NCI-H1417 (cell line): ENCODE measurements around the gene HRAS.

Experiments
- DNase-seq, 3 experiments: peaks; one replicate each; lab custom pipeline; 2025; lab: John Stamatoyannopoulos, UW

HRAS gene

DNA sequence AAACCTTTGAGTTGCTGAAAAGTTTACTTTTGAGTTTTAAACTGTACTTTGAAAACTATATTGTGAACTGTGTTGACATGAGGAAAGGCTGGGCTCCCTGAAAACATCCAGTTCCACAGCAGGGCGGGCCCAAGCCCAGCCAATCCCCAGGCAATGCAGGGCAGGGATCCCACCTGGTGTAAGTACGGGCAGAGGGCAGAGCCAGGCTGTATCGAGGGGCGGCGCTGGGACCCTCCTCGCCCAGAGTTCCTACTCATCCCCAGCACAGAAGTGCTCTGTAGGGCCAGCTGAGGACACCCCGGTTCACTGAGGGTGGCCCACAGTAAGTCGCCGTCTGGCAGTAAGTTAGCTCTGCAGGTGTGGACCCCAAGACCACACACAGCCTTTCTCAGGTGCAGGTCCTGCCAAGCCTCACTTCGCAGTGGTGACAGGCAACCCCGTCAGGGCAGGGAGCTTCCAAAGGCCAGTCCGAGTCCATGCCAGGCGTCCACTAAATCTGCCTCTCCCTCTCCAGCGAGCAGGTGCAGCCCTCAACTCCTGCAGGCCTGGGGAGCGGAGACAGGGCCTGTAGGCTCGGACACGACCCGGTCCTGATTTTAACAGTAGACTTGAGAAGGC, 31.7 kb upstream of the HRAS start:
- DNase-seq: no peak

DNA sequence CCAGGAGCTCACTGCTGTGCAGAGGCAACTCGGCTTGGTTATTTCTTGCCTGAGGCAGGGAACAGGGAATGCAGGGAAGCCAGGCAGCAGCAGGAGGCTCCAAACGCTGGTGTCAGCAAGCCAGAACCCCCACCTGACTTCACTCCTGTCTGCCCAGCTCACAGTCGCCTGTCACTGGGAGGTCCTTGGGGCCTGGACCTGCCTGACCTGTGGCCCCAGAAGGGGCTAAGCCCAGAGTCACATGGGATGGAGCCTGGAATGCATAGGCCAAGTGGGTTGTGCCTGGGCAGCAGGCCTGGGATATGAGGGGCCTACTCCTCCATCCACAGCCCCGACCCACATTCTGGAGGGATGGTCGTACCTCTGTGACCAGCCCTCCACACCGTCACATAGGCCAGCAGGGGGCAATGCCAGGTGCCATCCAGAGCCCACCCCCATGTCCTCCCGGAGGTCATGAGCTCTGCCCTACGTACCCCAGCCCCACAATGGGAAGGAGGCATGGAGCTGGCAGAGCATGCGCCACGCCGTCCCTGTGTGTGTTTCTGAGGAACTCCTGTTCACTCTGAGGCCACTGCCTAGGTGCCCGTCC, 30.6 kb upstream of the HRAS start:
- no peak for DNase-seq

DNA sequence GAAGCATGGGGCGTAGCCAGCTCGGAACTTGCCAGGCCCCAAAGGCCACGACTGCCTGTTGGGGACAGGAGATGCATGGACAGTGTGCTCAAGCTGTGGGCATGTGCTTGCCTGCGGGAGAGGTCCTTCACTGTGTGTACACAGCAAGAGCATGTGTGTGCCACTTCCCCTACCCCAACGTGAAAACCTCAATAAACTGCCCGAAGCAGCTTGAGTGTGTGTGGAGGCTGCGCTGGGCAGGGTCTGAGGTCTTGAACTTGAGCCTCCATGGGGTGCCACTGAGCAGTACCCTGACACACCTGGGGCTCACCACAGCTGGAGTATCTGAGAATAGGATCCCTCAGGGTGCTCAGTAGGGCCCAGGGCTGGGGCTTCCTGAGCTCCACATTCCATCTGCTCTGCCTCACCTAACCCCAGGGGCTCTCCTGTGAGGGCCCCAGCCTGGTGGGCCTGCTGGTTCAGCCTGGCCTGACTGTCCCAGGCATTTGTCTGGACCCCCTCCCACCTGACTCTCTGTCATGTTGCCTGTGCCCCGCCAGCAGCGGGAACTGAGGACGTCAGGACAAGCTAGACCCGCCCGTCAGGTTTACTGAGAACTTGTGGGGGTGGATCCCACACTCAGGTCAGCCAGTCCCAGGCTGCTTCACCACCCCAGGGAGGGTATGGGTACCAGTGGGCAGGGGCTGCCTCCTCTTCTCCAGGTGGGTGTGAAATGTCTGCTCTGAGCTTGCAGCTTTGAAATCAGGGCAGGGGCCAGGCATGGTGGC, 28.6 kb upstream of the HRAS start:
- DNase-seq: no peak

DNA sequence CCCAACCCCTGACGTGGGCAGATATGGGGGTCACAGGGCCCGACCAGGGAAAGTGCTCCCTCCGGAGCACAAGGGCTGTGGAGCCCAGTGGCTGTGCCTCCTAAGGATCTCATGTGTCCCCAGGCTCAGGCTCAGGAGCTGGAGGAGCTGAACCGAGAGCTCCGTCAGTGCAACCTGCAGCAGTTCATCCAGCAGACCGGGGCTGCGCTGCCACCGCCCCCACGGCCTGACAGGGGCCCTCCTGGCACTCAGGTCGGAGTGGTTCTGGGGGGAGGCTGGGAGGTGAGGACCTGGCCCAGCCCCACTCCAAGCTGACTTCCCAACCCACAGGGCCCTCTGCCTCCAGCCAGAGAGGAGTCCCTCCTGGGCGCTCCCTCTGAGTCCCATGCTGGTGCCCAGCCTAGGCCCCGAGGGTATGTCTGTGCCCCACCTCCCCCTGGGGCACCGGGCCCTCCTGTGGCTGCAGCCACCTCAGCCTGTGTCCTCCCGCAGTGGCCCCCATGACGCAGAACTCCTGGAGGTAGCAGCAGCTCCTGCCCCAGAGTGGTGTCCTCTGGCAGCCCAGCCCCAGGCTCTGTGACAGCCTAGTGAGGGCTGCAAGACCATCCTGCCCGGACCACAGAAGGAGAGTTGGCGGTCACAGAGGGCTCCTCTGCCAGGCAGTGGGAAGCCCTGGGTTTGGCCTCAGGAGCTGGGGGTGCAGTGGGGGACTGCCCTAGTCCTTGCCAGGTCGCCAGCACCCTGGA, 27.9 kb upstream of the HRAS start:
- no peak for DNase-seq

DNA sequence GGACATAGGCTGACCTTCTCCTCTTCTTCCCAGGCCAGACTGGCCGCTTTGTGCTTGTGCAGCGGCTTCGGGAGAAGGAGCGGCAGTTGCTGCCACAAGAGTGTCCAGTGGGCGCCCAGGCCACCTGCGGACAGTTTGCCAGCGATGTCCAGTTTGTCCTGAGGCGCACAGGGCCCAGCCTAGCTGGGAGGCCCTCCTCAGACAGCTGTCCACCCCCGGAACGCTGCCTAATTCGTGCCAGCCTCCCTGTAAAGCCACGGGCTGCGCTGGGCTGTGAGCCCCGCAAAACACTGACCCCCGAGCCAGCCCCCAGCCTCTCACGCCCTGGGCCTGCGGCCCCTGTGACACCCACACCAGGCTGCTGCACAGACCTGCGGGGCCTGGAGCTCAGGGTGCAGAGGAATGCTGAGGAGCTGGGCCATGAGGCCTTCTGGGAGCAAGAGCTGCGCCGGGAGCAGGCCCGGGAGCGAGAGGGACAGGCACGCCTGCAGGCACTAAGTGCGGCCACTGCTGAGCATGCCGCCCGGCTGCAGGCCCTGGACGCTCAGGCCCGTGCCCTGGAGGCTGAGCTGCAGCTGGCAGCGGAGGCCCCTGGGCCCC, 26.8 kb upstream of the HRAS start:
- no peak for DNase-seq

DNA sequence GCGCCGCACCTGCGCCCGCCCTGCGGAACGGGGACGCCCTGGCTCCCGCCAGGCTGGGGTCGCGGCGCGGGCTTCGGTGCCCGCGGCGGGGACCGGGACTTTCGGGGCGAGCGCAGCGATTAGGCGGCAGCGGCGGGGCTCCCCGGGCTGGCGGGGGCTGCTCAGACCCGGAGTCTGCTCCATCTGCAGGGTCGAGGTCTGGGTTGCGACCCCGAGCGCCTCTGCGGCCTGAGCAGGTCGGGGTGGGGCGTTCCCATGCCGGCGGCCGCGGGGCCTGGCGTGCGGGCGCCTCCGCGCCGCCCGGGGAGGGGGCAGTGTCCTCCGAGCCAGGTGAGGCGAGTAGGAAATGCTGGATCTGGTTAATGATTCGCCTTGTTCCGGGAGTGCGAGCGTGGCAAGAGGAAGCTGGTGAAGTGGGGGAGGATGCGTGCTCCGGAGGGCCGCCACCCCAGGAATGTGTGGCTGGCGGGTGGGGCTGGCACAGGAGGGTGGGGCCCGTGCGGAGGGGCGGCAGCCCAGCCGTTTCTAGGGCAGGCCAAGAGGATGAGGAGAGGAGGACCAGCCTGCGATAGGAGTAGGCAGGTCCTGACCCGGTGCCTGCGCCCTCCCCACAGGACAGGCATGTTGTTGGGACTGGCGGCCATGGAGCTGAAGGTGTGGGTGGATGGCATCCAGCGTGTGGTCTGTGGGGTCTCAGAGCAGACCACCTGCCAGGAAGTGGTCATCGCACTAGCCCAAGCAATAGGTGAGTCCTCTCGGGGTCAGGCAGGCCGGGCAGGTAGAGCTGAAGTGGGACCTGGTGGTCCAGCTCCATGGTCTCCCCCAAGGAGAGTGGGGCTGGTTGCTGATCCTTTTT, 26.0 kb upstream of the HRAS start:
- peak in 2 of 3 experiments; percentile 59 to 83 for DNase-seq

DNA sequence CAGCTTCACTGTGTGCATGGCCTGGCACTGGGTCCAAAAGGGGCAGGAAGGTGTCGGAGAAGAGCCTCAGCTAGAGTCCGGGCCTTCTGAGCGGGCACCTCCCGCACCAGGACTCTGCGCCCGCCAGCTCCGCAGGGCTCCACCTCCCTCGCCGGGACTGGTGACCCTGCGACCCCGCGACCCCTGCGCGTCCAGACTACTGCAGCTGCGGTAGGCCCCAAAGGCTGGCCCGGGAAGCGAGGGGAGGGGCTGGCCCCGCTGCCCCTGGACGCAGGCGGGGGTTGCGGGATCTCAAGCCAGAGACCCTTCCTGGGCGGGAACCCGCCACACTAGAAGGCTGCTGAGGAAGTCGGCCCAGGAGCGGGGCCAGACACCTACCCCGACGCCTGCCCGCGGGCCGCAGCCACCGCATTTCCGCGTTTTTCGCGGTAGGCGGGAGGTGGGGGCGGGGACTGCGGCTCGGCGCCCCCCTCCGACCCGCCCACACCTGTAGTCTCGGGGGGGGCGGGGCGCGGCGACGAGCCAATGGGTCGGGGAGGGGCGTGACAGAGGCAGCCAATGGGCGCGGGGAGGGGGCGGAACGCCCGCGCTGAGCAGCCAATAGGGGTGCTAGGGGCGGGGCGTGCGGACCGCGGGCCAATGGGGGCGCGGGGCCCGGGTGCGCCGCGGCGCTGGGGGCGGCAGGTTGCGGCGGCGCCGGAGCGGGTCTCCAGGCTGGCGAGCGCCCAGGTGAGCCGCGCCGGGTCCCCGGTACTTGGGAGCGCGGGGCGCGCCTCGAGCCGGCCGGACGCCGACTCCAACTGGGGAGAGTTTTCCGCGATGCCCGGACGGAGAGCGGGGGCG, 25.1 kb upstream of the HRAS start, which contains the start of the genes LMNTD2 and RASSF7:
LMNTD2 (minus strand) TSS at position 434 of the 843 bp plus-strand sequence; CDS start at position 412, 22 bp downstream.
RASSF7 (plus strand) TSS at position 666 of the 843 bp plus-strand sequence. CDS start 799 bp downstream, outside the sequence.
- DNase-seq: peak; percentile 91 to 97 (median 91)

DNA sequence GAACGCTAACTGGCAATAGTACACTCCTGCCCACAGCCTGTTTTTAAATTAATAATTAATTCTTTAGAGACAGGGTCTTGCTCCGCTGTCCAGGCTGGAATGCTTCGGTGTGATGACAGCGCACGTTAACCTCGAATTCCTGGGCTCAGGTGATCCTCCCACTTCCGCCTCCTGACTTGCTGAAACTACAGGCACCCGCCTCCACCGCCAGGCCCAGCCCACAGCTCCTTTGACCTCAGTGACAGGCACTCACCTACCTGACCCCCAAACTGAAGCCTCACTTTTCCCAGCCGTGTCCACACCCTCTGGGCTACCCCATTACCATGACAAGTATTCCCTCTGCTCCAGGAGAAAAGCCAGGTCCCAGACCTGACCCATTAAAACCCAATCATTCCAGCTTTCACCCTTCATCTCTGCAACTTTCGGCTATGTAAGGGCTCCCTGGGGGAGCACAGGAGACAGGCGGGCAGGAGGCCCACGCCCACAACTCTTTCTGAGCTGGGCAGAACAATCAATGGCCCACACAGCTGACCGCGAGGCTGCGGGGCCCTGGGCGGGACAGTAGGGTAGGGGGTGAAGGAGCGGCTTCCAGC, 24.4 kb upstream of the HRAS start:
- no peak for DNase-seq

DNA sequence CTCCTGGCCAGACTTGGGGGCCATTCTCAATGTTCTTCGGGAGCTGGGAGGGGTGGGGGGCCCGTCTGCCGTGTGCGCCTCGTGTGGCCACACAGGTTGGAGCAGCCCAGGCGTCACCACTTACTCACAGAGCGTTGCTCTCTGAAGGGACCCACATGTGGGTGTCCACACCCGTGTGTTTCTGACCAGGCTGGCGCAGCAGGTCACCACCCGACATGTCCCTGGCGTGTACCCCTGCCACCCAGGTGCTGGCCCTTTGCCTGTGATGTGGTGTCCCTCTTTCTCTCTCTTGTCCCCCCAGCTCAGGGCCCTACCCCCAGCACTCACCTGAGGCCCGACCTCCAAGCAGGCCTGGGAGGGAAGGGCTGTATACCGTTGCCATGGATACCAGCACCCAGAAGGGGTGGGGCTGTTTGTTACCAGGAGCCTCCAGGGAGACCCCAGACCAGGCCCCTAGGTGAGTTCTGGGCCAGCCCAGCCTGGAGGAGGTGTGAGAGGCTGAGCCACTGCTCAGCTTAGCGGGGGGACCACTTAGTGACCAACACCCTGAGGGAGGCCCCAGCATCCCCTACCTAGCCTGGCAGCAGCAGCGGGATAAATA, 23.7 kb upstream of the HRAS start:
- DNase-seq: no peak

DNA sequence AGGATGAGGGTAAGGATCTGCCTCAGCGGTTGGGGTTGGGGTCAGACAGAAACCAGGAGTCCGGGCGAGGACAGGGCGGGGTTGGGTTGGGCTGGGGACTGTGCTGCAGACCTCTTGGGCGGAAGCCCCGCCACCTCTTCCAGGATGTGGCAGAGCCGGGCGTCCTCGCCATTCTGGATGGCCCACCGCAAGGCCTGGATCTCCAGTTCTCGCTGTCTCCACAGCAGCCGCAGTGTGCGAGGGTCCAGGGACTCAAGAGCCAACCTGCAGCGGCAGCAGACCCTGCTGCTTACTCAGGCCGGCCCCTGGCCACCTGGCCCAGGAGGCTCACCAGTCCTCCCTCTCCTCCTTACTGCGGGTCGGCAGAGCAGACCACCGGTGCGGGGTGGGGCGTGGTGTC, 23.1 kb upstream of the HRAS start:
- DNase-seq: no peak

DNA sequence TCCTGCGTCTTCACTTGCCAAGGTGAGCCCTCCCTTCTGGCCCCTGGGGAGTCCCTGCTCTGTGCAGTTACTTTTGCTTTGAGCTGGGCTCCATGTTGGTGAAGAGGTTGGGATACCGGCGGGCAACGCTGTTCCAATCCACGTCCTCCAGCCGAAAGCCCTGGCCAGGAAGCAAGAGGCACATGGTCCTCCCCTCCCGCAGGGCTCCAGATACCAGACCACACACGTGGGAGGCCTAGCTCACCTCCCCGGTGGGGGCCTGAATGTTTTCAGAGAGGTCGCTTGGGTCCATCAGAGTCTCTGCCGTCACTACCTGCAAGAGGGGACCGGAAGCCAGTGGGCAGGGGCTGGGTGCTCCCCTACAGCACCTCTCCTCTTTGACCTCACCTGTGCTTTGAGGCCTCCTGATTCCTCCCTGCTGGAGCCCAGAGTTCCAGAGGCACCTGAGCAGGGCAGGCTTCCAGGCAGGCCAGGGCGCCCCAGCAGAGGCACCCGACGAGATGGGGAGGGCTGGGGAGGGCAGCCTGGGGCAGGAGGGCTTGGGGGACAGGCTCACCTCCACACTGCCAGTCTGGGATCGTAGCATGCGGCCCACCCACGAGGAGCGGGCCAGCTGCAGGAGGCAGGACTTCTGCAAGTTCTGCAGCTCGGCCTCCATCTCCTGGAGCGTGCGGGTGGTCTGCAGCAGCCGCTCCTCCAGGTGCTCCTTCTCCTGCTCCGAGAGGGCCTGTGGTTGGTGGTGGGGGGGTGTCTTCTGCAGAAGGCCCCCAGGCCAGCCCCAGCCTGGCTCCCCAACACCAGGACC, 22.2 kb upstream of the HRAS start:
- no peak for DNase-seq

DNA sequence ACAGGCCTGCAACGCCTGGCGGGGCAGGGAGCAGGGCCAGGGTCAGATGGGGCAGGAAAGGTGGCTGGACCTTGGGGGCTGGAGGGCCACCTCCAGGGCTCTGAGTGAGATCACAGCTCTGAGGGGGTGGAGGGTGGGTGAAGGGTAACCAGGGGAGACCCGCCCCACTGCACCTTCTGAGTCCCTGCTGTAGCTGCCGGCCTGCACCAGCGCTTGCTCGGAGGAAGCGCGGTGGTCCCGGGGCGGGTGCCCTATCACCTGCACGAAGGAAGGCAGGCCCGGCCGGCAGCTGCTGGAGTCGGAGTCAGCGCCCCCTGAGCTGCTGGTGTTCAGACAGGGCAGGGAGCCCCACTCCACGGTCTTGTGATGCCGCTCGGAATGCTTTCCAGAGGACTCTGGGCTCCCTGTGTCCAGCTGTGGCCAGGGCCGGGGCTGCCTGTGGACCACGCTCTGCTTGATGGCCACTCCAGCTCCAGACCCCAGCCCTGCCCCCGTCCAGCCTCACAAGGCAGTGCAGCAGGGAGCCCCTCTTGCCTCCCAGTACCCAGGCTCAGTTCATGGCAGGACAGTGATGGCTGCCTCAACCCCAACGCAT, 21.4 kb upstream of the HRAS start:
- DNase-seq: no peak

DNA sequence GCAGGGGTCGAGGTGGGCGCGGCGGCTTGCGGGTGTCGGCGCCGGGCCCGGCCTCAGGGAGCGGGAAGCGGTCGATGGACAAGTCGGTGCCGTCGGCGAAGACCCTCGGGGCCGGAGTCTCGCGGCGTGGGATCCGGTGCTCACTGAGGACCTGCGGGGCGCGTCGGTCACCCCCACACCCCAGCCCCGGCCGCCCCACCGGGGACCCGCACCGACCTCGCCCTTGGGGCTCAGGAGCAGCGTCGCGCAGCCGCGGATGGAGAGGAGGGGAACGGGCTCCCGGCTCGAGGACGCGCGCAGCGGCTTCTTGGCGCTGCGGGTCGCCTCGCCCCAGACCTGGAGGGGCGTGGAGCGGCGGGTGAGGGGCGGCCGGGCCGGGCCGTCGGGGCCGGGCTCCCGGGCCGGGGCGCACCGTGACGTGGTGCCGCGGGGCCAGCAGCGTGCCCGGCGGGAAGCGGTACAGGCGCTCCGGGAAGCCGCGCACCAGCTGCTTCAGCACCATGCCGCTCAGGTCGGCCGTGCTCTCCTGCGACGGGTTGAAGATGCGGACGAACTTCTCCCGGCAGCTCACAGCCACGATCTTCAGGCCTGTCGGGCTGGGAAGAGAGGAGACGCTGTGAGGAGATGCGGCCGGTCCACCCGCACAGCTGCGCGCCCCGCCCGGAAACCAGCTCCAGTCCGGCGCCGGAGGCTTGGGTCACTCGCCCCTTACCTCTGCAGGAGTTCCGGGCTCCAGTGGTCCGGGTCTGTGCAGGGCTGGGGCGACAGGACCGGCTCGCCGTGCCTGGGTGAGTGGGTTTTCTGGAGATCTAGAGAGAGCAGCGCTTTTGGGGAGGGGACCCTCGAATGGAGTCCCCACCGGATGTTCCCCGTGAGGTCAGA, 20.6 kb upstream of the HRAS start:
- DNase-seq: peak in 2 of 3 experiments; percentile 47 to 61

DNA sequence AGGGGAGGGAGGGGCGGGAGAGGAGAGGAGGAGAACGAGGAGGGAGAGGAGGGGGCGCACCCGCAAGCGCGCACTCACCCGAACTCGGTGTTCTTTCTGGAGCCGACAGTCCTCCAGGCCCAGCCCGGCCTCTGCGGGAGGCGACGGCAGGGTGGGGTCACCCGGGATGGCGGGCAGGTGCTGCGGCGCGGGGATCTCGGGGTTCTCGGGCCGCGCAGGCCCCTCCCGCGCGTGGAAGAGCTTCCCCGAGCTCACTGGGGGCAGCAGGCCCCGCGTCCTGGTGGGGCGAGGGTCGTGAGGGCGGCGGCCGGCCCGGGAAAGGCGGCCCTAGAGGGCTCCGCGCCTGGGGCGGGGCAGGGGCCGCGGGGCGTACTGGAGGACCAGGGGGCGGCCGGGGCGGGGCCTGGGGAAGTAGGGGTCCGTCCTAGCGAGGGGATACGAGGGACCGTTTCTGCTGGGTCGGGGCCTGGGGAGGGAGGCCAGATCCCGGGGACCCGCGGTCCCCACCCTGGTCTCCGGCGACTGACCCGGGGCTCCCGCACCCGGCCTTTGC, 19.9 kb upstream of the HRAS start:
- DNase-seq: peak in 1 of 3 experiments; percentile 76

DNA sequence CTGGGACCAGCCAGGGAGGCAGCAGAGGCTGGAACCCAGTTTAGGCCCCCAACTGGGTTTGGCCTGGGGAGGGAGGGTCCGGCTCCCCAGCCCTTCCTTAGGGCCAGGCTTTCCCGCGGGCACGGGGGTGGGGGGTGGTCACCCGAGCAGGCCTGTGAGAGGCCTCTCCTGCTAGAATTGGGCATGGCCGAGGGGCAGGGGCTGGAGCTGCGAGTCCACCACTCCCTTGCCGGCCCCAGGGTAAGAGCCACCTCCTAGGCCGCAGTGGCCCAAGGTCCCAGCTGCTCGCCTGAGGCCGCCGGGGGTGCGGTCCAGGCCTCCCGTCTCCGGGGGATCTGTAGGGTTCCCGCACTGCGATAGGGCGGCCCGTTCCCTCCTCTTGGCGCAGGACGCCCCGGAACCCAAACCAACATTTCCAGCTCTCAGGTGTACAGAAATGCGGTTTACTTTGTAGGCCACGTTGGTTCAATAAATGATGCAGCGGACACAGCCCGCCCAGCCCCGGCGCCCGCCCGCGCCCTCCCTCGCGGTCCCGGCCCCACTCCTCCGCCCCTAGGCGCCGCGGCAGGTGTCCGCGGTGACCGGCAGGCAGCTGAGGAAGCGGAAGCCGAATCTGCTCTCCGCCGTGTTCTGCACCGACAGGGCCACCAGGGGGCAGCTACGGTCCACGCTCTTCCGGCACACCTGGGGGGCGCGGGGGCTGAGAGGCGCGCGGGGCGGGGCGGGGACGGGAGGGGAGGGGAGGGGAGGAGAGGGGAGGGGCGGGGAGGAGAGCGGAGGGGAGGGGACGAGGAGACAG, 19.3 kb upstream of the HRAS start:
- DNase-seq: peak; percentile 83 to 91 (median 86)

DNA sequence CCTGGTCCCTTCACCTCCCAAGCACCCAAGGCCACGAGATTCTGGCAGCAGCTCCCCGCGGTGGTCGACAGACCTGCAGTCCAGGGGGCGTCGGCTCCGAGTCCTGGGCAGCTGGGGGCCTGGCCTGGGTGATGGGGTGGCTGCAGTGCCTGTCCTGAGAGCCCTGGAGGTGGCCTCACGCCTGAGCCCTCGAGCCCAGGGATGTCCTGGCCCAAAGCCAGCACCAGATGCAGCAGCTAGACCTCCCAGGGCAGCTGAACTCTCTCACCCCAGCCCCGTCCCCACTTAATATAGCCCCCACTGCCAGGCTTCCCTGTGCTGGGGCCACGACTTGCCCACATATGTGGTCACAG, 18.6 kb upstream of the HRAS start:
- peak in 1 of 3 experiments; percentile 28 for DNase-seq
